ENCODE results near the gene RAB33A.

RAB33A gene

GRCh38 chrX:130171446-130172126 is at the start of gene RAB33A:
Gene RAB33A, plus strand, starts transcription at chrX:130171962. Its CDS starts 101 bp downstream, at chrX:130172063.
- H3K4me3 ChIP-seq (ENCODE audit: low read length), result peak within 1 kb of the TSS; percentile 61
- DNase-seq (ENCODE audit: low read depth), result no peak
- no peak for TF ChIP-seq CTCF (conservative IDR thresholded peaks at IDR 0.05; ENCODE audit: low read depth, low read length)

GRCh38 chrX:130124577-130124976 is 47.2 kb upstream of the RAB33A start:
- no peak for TF ChIP-seq CTCF (conservative IDR thresholded peaks at IDR 0.05; ENCODE audit: low read depth, low read length)
- no peak overlapping the region for H3K4me3 ChIP-seq (ENCODE audit: low read length)
- DNase-seq (ENCODE audit: low read depth), result no peak

DNA sequence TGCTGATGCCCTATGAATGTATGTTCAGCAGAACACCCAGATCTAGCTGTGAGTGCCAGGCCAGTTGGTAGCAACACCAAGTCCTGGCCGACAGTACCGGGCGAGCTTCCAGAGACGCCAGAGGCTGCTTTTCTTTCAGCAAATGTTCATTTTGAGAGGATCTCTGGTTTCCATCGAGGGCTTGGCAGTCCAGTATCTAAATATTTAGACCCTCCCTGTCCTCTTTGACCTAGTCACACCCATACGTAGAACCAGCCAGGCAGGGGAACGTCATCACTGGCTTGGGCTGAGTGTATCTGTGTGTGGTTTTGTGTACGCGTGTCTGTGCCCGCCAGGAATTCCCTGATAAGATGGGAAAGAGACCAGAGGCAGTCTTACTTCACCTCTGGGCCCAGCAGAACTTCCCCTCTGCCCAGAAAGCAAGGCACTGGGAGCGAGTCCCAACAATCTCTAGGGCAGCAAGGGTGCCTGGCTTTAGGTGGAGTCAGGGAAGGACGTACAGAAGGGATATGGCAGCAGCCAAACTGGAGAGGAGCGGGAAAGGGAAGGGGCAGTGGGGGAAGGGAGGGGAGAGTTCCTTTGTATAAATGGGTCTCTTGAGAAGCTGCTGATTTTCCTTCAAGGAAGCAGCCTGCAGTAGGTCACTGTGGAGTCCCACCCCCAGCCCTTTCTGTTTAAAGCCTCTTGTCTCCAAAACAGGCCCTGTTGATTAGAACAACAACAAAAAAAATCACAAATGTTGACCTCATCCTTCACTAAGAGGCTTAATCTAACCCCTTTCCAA is 46.5 kb upstream of the RAB33A start:
- no peak for TF ChIP-seq CTCF (conservative IDR thresholded peaks at IDR 0.05; ENCODE audit: low read depth, low read length)
- no peak for DNase-seq (ENCODE audit: low read depth)
- H3K4me3 ChIP-seq (ENCODE audit: low read length), result no peak overlapping the region

GRCh38 chrX:130130990-130131389 is 40.8 kb upstream of the RAB33A start:
- no peak for DNase-seq (ENCODE audit: low read depth)
- no peak overlapping the region for H3K4me3 ChIP-seq (ENCODE audit: low read length)
- no peak for TF ChIP-seq CTCF (conservative IDR thresholded peaks at IDR 0.05; ENCODE audit: low read depth, low read length)

DNA sequence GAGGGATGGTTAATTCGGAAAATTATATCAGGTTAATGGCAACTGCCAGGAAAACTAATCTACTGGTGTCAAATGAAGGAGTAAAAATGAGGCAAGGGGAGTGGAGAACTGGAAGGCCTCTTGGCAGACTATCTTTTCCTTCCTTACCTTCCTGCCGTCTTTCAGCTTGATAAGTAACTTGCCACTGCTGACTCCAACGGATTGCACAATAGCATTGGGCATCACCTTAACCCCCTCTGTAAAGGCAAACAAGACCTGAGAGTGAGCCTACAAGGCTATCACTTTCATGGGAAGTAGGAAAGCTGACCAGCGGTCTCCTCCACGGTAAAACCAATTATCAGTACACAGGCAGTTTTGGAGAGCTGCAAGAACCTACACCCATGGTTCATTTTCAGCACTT is 35.3 kb upstream of the RAB33A start:
- no peak for TF ChIP-seq CTCF (conservative IDR thresholded peaks at IDR 0.05; ENCODE audit: low read depth, low read length)
- H3K4me3 ChIP-seq (ENCODE audit: low read length), result no peak overlapping the region
- no peak for DNase-seq (ENCODE audit: low read depth)

DNA sequence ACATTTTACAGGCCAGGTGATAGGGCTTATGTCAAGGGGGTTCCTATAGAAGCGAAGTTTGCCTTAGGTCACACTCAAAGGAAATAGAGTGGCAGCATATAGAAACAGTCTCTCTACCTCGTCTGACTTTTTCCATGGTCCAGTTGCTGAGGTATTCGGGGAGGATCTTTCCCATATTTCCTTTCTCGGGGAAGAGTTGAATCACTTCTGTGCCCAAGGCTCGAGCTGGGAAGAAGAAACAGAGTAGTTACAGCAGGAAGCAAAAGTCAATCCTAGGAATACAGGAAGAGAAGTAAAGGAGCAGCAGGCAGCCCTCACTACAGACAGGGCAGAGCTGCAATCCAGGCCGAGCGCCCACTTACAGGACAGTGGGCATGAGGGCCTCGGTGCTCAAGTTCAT is 34.8 kb upstream of the RAB33A start:
- no peak overlapping the region for H3K4me3 ChIP-seq (ENCODE audit: low read length)
- no peak for DNase-seq (ENCODE audit: low read depth)
- no peak for TF ChIP-seq CTCF (conservative IDR thresholded peaks at IDR 0.05; ENCODE audit: low read depth, low read length)

Measured in retinal pigment epithelial cell (primary cell).